ENCODE measurements around the gene STUB1.

STUB1 gene

GRCh38 chr16:681746-682427 lies 1.7 kb downstream of the STUB1 start:
- no peak for TF ChIP-seq CTCF (conservative IDR thresholded peaks at IDR 0.05; ENCODE audit: low read length)
- no peak for DNase-seq (ENCODE audit: low read depth)
- peak overlapping the region; percentile 76 for H3K4me3 ChIP-seq (ENCODE audit: low read length)

GRCh38 chr16:682493-683395 lies 2.5 kb downstream of the STUB1 start:
- peak overlapping the region; percentile 62 for H3K4me3 ChIP-seq (ENCODE audit: low read length)
- no peak for DNase-seq (ENCODE audit: low read depth)
- TF ChIP-seq CTCF (conservative IDR thresholded peaks at IDR 0.05; ENCODE audit: low read length), result no peak

DNA sequence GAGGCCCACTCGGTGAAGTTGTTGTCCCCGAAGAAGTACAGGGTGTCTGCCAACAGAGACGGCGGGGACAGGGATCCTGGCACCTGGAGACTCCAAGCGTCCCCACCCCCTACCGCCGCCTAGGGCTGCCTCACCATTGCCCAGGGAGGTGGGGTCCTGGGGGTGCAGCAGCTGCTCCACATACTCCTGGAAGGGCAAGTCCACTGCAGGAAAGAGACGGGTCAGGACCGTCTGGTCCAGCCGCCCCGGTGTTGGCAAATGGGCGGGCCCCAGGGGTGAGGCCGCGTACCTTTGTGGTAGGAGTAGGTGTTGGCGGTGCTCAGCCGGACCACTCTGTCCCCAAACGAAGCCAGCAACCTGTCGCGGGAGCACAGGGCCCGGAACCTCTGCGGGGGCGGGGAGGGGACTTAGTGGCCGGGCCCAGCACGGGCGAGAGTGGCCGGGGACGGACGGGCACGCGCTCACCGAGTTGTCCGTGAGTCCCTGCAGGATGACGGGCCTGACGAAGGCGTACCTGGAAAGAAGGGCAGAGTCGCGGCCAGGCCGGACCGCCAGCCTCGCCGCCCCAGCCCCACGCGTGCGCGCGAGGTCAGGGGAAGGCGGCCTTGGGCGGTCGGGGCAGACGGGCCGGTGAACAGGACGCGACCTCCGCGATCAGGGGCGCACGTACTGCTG lies 3.3 kb downstream of the STUB1 start:
- DNase-seq (ENCODE audit: low read depth), result no peak
- no peak for TF ChIP-seq CTCF (conservative IDR thresholded peaks at IDR 0.05; ENCODE audit: low read length)
- H3K4me3 ChIP-seq (ENCODE audit: low read length), result peak overlapping the region; percentile 62

GRCh38 chr16:684071-684794 lies 4.0 kb downstream of the STUB1 start, which contains the start of gene JMJD8:
TSS of gene JMJD8 (minus strand) at chr16:684334. CDS start at chr16:684319, 15 bp downstream.
- no peak for TF ChIP-seq CTCF (conservative IDR thresholded peaks at IDR 0.05; ENCODE audit: low read length)
- H3K4me3 ChIP-seq (ENCODE audit: low read length), result peak within 1 kb of the TSS; percentile 62
- peak; percentile 94 for DNase-seq (ENCODE audit: low read depth)

- no peak overlapping the region; the same call in 1 of the 2 replicates for H3K4me3 ChIP-seq (ENCODE audit: low read length)
- DNase-seq (ENCODE audit: low read depth), result no peak
- no peak for TF ChIP-seq CTCF (conservative IDR thresholded peaks at IDR 0.05; ENCODE audit: low read length)
These were observed 4.9 kb downstream of the STUB1 start for GRCh38 chr16:684961-685696.

DNA sequence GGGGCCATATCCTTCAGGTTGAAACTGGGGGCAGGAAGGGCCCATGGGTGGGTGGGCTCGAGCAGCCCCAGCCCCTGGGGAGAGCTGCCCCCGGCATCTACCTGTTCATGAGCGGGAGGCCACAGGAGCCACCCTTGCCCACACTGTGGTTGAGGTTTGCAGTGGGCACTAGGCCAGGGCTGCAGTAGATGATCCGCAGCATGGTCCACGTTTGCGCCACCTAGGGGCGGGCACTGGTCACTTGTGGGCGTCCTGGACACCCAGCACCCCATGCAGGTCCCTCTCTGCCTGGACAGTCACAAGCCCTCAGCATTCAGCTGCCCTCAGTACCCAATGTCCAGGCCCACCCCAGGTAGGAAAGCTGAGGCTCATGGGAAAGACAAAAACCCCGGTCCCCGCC lies 5.8 kb downstream of the STUB1 start:
- DNase-seq (ENCODE audit: low read depth), result peak; percentile 40
- TF ChIP-seq CTCF (conservative IDR thresholded peaks at IDR 0.05; ENCODE audit: low read length), result peak; percentile 46
- H3K4me3 ChIP-seq (ENCODE audit: low read length), result no peak overlapping the region

Data from AG10803 (cell line).